ENCODE measurements around the gene CAPN6.

DNA sequence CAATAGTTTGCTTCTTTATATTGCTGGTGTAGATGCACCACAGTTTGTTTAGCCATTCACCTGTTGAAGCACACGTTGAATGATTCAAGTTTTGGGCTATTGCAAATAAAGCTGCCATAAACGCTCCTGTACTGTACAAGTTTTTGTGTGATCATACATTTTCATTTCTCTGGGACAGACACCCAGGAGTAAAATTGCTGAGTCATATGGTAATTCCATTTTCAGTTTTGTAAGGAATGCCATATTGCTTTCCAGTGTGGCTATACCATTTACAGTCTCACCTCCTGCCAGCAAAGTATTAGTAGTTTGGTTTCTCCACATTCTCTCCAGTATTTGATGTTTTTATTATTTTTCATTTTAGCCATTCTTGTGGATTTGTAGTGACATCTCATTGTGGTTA lies 32.0 kb upstream of the CAPN6 start:
- TF ChIP-seq GATA2 (IDR thresholded peaks at IDR 0.05; ENCODE audit: low read depth, low read length) (no peak), GATA3 (IDR thresholded peaks at IDR 0.05; ENCODE audit: low read depth, low read length) (no peak)

Data from SH-SY5Y (cell line).